ENCODE results near the gene TRAPPC10.
"Not testable (repeated sequence)": the region's sequence is repeated elsewhere in the genome, so short reads cannot be mapped to it uniquely, and the experiment has no call there.

The TRAPPC10 gene

GRCh38 chr21:44134732-44135131 is 122.6 kb downstream of the TRAPPC10 start:
- in situ Hi-C loops (cut with HindIII; ENCODE audit: low sequenced_read_pairs) = not testable (repeated sequence)

- in situ Hi-C loops (cut with HindIII; ENCODE audit: low sequenced_read_pairs) = not testable (repeated sequence)
These were observed 125.9 kb downstream of the TRAPPC10 start for GRCh38 chr21:44138039-44138438.

GRCh38 chr21:44139787-44140551 is 127.9 kb downstream of the TRAPPC10 start:
- in situ Hi-C loops (cut with HindIII; ENCODE audit: low sequenced_read_pairs) = not testable (repeated sequence)

- in situ Hi-C loops (cut with HindIII; ENCODE audit: low sequenced_read_pairs) = not testable (repeated sequence)
These were observed 128.4 kb downstream of the TRAPPC10 start for GRCh38 chr21:44140552-44140932.

- in situ Hi-C loops (cut with HindIII; ENCODE audit: low sequenced_read_pairs) = not testable (repeated sequence)
These were observed 130.4 kb downstream of the TRAPPC10 start for GRCh38 chr21:44142470-44142869.

GRCh38 chr21:44143380-44143779 is 131.3 kb downstream of the TRAPPC10 start:
- in situ Hi-C loops (cut with HindIII; ENCODE audit: low sequenced_read_pairs) = not testable (repeated sequence)

GRCh38 chr21:44143996-44144395 is 131.9 kb downstream of the TRAPPC10 start:
- in situ Hi-C loops (cut with HindIII; ENCODE audit: low sequenced_read_pairs) = not testable (repeated sequence)

GRCh38 chr21:44144784-44145602 is 132.9 kb downstream of the TRAPPC10 start:
- in situ Hi-C loops (cut with HindIII; ENCODE audit: low sequenced_read_pairs) = not testable (repeated sequence)

GRCh38 chr21:44145616-44146015 is 133.5 kb downstream of the TRAPPC10 start:
- in situ Hi-C loops (cut with HindIII; ENCODE audit: low sequenced_read_pairs) = not testable (repeated sequence)

GRCh38 chr21:44147108-44147507 is 135.0 kb downstream of the TRAPPC10 start:
- in situ Hi-C loops (cut with HindIII; ENCODE audit: low sequenced_read_pairs) = not testable (repeated sequence)

- in situ Hi-C loops (cut with HindIII; ENCODE audit: low sequenced_read_pairs) = not testable (repeated sequence)
These were observed 138.1 kb downstream of the TRAPPC10 start for GRCh38 chr21:44150255-44150654.

- in situ Hi-C loops (cut with HindIII; ENCODE audit: low sequenced_read_pairs) = not testable (repeated sequence)
These were observed 141.2 kb downstream of the TRAPPC10 start for GRCh38 chr21:44153214-44153888.

- in situ Hi-C loops (cut with HindIII; ENCODE audit: low sequenced_read_pairs) = not testable (repeated sequence)
These were observed 141.8 kb downstream of the TRAPPC10 start for GRCh38 chr21:44153889-44154228.

- in situ Hi-C loops (cut with HindIII; ENCODE audit: low sequenced_read_pairs) = not testable (repeated sequence)
These were observed 142.7 kb downstream of the TRAPPC10 start for GRCh38 chr21:44154816-44155230.

GRCh38 chr21:44155231-44155993 is 143.3 kb downstream of the TRAPPC10 start:
- in situ Hi-C loops (cut with HindIII; ENCODE audit: low sequenced_read_pairs) = not testable (repeated sequence)

- in situ Hi-C loops (cut with HindIII; ENCODE audit: low sequenced_read_pairs) = not testable (repeated sequence)
These were observed 143.9 kb downstream of the TRAPPC10 start for GRCh38 chr21:44155994-44156380.

Data from endothelial cell of hepatic sinusoid (primary cell).